SK-N-SH treated with all-trans-retinoic acid at 6 μM for 48 hours (cell line): ENCODE data around the gene SKI.

Experiments used
- CSRNP3 ChIP-seq: fragments of 250-450 bp; sonication (Bioruptor Pico); IDR thresholded peaks from 2 replicates; pipeline ENCODE4 v1.5.1; 2021; ENCODE audit warnings: mild to moderate bottlenecking, moderate library complexity
- ISL1 ChIP-seq: fragments of 250-450 bp; sonication (Bioruptor Pico); IDR thresholded peaks from 2 replicates; pipeline ENCODE4 v2.1.2; 2022; ENCODE audit warnings: mild to moderate bottlenecking, moderate library complexity
- RARB ChIP-seq: fragments of 250-450 bp; sonication (Bioruptor Pico); IDR thresholded peaks from 2 replicates; pipeline ENCODE4 v1.8.0; 2021; ENCODE audit warnings: mild to moderate bottlenecking, moderate library complexity
- SNAI2 ChIP-seq: fragments of 250-450 bp; sonication (Bioruptor Pico); IDR thresholded peaks from 2 replicates; pipeline ENCODE4 v1.5.0; 2020; ENCODE audit warnings: mild to moderate bottlenecking, moderate library complexity
- ZFP3 ChIP-seq: fragments of 250-450 bp; sonication (Bioruptor Pico); IDR thresholded peaks from 2 replicates; pipeline ENCODE4 v1.5.0; 2020; ENCODE audit warnings: mild to moderate bottlenecking, moderate library complexity
- ZFP30 ChIP-seq: fragments of 450-650 bp; formaldehyde crosslinking; IDR thresholded peaks from 2 replicates; pipeline ENCODE4 v1.5.0; 2022; ENCODE audit warnings: mild to moderate bottlenecking, moderate library complexity
- ZNF8 ChIP-seq: fragments of 450-650 bp; formaldehyde crosslinking; IDR thresholded peaks from 2 replicates; pipeline ENCODE4 v1.5.0; 2020; ENCODE audit warnings: mild to moderate bottlenecking, moderate library complexity
- TF ChIP-seq, protein P1 (sequence below): fragments of 250-450 bp; sonication (Bioruptor Pico); IDR thresholded peaks from 2 replicates; pipeline ENCODE4 v1.5.0; 2020; ENCODE audit warnings: mild to moderate bottlenecking, moderate library complexity

GRCh38 chr1:2180297-2181245 lies 47.5 kb upstream of the SKI start:
- TF ChIP-seq, protein P1, sequence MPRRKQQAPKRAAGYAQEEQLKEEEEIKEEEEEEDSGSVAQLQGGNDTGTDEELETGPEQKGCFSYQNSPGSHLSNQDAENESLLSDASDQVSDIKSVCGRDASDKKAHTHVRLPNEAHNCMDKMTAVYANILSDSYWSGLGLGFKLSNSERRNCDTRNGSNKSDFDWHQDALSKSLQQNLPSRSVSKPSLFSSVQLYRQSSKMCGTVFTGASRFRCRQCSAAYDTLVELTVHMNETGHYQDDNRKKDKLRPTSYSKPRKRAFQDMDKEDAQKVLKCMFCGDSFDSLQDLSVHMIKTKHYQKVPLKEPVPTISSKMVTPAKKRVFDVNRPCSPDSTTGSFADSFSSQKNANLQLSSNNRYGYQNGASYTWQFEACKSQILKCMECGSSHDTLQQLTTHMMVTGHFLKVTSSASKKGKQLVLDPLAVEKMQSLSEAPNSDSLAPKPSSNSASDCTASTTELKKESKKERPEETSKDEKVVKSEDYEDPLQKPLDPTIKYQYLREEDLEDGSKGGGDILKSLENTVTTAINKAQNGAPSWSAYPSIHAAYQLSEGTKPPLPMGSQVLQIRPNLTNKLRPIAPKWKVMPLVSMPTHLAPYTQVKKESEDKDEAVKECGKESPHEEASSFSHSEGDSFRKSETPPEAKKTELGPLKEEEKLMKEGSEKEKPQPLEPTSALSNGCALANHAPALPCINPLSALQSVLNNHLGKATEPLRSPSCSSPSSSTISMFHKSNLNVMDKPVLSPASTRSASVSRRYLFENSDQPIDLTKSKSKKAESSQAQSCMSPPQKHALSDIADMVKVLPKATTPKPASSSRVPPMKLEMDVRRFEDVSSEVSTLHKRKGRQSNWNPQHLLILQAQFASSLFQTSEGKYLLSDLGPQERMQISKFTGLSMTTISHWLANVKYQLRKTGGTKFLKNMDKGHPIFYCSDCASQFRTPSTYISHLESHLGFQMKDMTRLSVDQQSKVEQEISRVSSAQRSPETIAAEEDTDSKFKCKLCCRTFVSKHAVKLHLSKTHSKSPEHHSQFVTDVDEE: no peak
- TF ChIP-seq ZFP3 (CRISPR knock-in tag) (no peak), ZFP30 (no peak), CSRNP3 (no peak), RARB (CRISPR knock-in tag) (no peak), ISL1 (no peak), ZNF8 (CRISPR knock-in tag) (no peak), SNAI2 (CRISPR knock-in tag) (no peak)
